ENCODE results near the gene PSMC2.

Gene PSMC2

GRCh38 chr7:103347507-103348267 lies at the start of gene PSMC2:
Gene PSMC2, plus strand, starts transcription at chr7:103347643. Its CDS starts 69 bp downstream, at chr7:103347712.
- FAIRE-seq: peak; percentile 23

- no peak for FAIRE-seq
Measured at GRCh38 chr7:103297837-103298179, 49.6 kb upstream of the PSMC2 start.

GRCh38 chr7:103299660-103300059 lies 47.8 kb upstream of the PSMC2 start:
- FAIRE-seq: no peak

GRCh38 chr7:103301441-103301840 lies 46.0 kb upstream of the PSMC2 start:
- FAIRE-seq: no peak

GRCh38 chr7:103307503-103308231 lies 39.8 kb upstream of the PSMC2 start:
- no peak for FAIRE-seq

GRCh38 chr7:103314852-103315251 lies 32.6 kb upstream of the PSMC2 start:
- FAIRE-seq: no peak

GRCh38 chr7:103316380-103316941 lies 31.0 kb upstream of the PSMC2 start:
- FAIRE-seq: no peak

- FAIRE-seq: no peak
Measured at GRCh38 chr7:103317009-103317408, 30.4 kb upstream of the PSMC2 start.

GRCh38 chr7:103325744-103326143 lies 21.7 kb upstream of the PSMC2 start:
- FAIRE-seq: no peak

- FAIRE-seq: no peak
Measured at GRCh38 chr7:103336761-103337160, 10.7 kb upstream of the PSMC2 start.

GRCh38 chr7:103338864-103339263 lies 8.6 kb upstream of the PSMC2 start:
- no peak for FAIRE-seq

GRCh38 chr7:103341466-103341865 lies 6.0 kb upstream of the PSMC2 start:
- no peak for FAIRE-seq

GRCh38 chr7:103343332-103343731 lies 4.1 kb upstream of the PSMC2 start:
- FAIRE-seq: no peak

GRCh38 chr7:103343758-103344452 lies 3.5 kb upstream of the PSMC2 start:
- no peak for FAIRE-seq

- peak; percentile 40 for FAIRE-seq
Measured at GRCh38 chr7:103344453-103345149, 2.8 kb upstream of the PSMC2 start, which contains the start of gene DNAJC2. Gene DNAJC2, minus strand, starts transcription at chr7:103344767. Its CDS starts 145 bp downstream, at chr7:103344622.

GRCh38 chr7:103346396-103346795 lies 1.0 kb upstream of the PSMC2 start:
- FAIRE-seq: no peak

GRCh38 chr7:103348452-103348851 lies 1.0 kb downstream of the PSMC2 start:
- no peak for FAIRE-seq

- no peak for FAIRE-seq
Measured at GRCh38 chr7:103348959-103349358, 1.5 kb downstream of the PSMC2 start.

- FAIRE-seq: no peak
Measured at GRCh38 chr7:103349805-103350204, 2.4 kb downstream of the PSMC2 start.

GRCh38 chr7:103369432-103369831 lies 22.0 kb downstream of the PSMC2 start:
- FAIRE-seq: no peak

GRCh38 chr7:103373866-103374643 lies 26.6 kb downstream of the PSMC2 start:
- no peak for FAIRE-seq

Measured in A204.1 (cell line).